GM10266 (cell line): ENCODE results near the gene MTHFR.

Experiments used
- DNase-seq: peaks from one replicate; pipeline ENCODE4 v3.0.0; 2012; ENCODE audit errors: extremely low spot score
- CTCF ChIP-seq: IDR thresholded peaks from 2 replicates; pipeline ENCODE4 v1.5.1; 2012; ENCODE audit warnings: mild to moderate bottlenecking, low read depth; ENCODE audit not compliant: control insufficient read depth, insufficient read depth; ENCODE audit errors: missing control alignments

MTHFR gene

DNA sequence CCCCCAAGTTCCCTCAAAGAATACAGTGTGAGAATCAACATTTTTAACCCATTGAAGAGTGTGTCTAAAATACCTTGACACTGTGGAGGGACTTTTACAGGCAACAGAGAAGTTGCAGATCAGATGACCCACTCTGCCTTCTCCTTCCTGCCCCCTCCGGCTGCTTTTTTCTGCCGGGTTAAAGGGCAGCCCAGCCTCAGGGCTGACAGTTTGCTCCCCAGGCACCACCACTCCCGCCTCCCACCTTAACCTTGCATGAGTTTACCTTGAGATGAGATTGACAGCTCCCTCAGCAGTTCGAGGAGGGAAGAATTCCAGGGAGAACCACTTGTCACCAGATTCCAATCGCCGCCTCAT, 3.2 kb downstream of the MTHFR start:
- DNase-seq, result no peak
- no peak for TF ChIP-seq CTCF

DNA sequence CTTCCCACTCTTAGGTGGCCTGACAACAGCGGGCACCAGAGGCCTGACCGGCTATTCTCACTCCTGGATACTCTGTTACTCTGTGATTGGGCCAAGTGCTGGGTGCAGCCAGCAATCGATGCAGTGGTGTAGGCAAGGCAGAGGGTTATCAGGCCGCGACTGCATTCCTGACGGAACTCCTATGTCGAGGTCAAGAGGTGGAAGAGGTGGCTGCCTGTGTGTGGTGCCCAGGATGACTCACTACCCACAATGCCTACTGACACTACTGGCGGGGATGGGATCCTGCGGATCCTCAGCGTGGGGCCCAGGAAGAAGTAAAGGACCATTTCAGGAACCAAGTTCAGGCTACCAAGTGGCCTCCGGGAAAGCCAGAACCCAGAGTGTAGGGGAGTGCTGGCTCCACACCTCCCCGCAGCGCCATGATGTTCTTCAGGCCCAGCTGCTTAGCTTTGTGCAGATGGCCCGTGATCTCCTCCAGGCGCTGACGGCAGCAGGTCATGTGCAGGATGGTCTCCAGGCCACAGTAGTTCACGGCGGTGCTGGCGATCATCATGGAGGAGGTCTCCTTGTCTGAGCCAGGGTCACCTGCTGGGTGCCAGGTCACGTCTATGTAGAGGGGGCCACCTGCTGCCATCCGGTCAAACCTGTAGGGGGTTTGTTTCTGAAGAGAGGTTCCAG, 4.9 kb downstream of the MTHFR start:
- TF ChIP-seq CTCF, result no peak
- no peak for DNase-seq

GRCh38 chr1:11800391-11800755, 5.4 kb downstream of the MTHFR start:
- TF ChIP-seq CTCF, result no peak
- no peak for DNase-seq

- no peak for TF ChIP-seq CTCF
- DNase-seq, result no peak
Measured at GRCh38 chr1:11799896-11800295, 5.9 kb downstream of the MTHFR start.

DNA sequence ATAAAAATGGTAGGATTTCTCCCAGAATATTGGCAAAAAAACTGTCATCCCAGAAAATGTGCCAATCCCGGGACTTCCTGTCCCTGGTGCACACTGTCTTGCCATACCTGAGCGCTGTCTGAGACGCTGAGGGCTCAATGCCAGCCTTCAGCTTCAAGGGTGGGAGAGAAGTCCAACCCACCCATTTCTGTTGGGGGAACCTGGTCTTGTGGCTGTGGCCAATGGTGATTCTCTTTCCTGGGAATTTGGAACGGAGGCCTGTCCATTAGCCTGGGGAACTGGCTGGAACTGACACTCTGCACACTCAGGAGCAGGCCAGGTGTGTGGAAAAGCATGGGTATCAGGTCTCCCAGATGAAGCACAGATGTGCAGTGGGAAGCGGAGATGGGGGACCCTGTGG, 6.7 kb downstream of the MTHFR start:
- TF ChIP-seq CTCF, result no peak

GRCh38 chr1:11797525-11798216, 8.1 kb downstream of the MTHFR start:
- TF ChIP-seq CTCF, result no peak
- no peak for DNase-seq

More for the DNA sequence above, 6.7 kb downstream of the MTHFR start:
- no peak for DNase-seq

DNA sequence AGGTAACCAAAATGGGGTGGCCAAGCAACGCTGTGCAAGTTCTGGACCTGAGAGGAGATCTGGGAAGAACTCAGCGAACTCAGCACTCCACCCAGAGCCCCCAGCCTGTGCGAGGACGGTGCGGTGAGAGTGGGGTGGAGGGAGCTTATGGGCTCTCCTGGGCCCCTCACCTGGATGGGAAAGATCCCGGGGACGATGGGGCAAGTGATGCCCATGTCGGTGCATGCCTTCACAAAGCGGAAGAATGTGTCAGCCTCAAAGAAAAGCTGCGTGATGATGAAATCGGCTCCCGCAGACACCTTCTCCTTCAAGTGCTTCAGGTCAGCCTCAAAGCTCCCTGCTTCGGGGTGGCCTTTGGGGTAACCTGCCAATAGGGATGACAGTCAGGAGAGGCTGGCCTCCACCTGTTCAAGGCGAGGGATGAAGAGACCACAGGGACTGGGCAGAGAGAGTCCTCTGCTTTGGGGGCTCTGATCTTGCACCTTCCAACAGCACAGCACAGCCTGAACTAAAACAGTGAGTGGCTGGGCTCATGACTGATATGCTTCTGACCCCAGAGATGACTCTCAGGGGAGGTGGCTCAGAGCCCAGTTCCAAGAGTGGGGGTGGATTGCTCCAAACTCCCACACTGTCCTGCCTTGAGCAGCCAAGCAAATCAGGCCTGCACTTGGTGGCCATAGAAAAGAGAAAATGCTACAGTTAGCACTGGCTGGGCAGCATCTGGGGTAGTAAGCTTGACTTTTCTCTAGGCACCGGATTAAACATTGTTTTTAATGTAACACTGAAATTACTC, 9.5 kb downstream of the MTHFR start:
- TF ChIP-seq CTCF, result no peak
- DNase-seq, result no peak
